Liver (tissue), 9 donors: ENCODE measurements around the gene C14orf119. TPM values are rescaled to one million over a fixed set of nuclear protein-coding genes. Genes with fewer than 3 reads are reported as not detected.

Experiments used
- DNase-seq: peaks from one replicate; pipeline ENCODE4 v3.0.0-alpha.2; 2017; ENCODE audit warnings: low spot score
- H3K27ac ChIP-seq, 2 donors: one replicate each; pipeline ENCODE4 v1.7.0; 2013; ENCODE audit warnings: inconsistent platforms in 2 of 2, low read length in 2 of 2, control low read depth in 1 of 2, low read depth in 1 of 2, mild to moderate bottlenecking in 1 of 2
- H3K27me3 ChIP-seq, 4 donors: one replicate each; pipeline versions ENCODE4 v1.6.1 to v1.7.0; 2013; ENCODE audit warnings: low read length in 3 of 4, inconsistent platforms in 1 of 4, mild to moderate bottlenecking in 1 of 4, moderate library complexity in 1 of 4; ENCODE audit not compliant: control insufficient read depth in 4 of 4, insufficient read depth in 4 of 4
- H3K36me3 ChIP-seq, 4 donors: one replicate each; pipeline versions ENCODE4 v1.6.1 to v1.7.0; 2013; ENCODE audit warnings: low read length in 3 of 4, mild to moderate bottlenecking in 3 of 4, low read depth in 1 of 4, moderate library complexity in 1 of 4; ENCODE audit not compliant: control insufficient read depth in 4 of 4, insufficient read depth in 3 of 4
- H3K4me1 ChIP-seq, 4 donors: one replicate each; pipeline versions ENCODE4 v1.6.1 to v1.7.0; 2013; ENCODE audit warnings: low read length in 3 of 4, mild to moderate bottlenecking in 3 of 4, moderate library complexity in 1 of 4; ENCODE audit not compliant: control insufficient read depth in 4 of 4, insufficient read depth in 4 of 4
- H3K4me3 ChIP-seq, 3 donors: one replicate each; pipeline versions ENCODE4 v1.6.1 to v1.7.0; 2013; ENCODE audit warnings: low read length in 3 of 3, control low read depth in 1 of 3, low read depth in 1 of 3, mild to moderate bottlenecking in 1 of 3
- H3K9ac ChIP-seq, 2 donors: one replicate each; pipeline ENCODE4 v1.7.0; 2013; ENCODE audit warnings: low read length in 2 of 2, mild to moderate bottlenecking in 2 of 2, moderate library complexity in 2 of 2, control low read depth in 1 of 2, low read depth in 1 of 2
- H3K9me3 ChIP-seq, 4 donors: one replicate each; pipeline versions ENCODE4 v1.6.1 to v1.7.0; 2013; ENCODE audit warnings: low read length in 3 of 4; ENCODE audit not compliant: control insufficient read depth in 4 of 4
- FOXA1 ChIP-seq: IDR thresholded peaks from 2 replicates; pipeline ENCODE4 v1.6.1; 2016; ENCODE audit warnings: antibody characterized with exemption
- FOXA2 ChIP-seq: IDR thresholded peaks from 2 replicates; pipeline ENCODE4 v1.6.1; 2016; ENCODE audit warnings: antibody characterized with exemption
- GABPA ChIP-seq, 2 donors: IDR thresholded peaks in 1 of 2; conservative IDR thresholded peaks in 1 of 2; 2 replicates each; pipeline ENCODE4 v1.6.1; 2016; ENCODE audit warnings: antibody characterized with exemption in 2 of 2, mild to moderate bottlenecking in 1 of 2, moderate library complexity in 1 of 2
- HNF4A ChIP-seq, 2 donors: conservative IDR thresholded peaks; 2 replicates each; pipeline ENCODE4 v1.6.1; 2016; ENCODE audit warnings: antibody characterized with exemption in 2 of 2, mild to moderate bottlenecking in 2 of 2
- HNF4G ChIP-seq: IDR thresholded peaks from 2 replicates; pipeline ENCODE4 v1.6.1; 2016; ENCODE audit warnings: antibody characterized with exemption
- JUND ChIP-seq, 2 donors: IDR thresholded peaks; 2 replicates each; pipeline ENCODE4 v1.6.1; 2016; ENCODE audit warnings: antibody characterized with exemption in 2 of 2
- NR2F2 ChIP-seq: IDR thresholded peaks from 2 replicates; pipeline ENCODE4 v1.6.1; 2016; ENCODE audit warnings: antibody characterized with exemption
- RAD21 ChIP-seq, 2 donors: IDR thresholded peaks; 2 replicates each; pipeline ENCODE4 v1.6.1; 2016; ENCODE audit warnings: antibody characterized with exemption in 2 of 2, mild to moderate bottlenecking in 2 of 2
- RXRA ChIP-seq, 2 donors: IDR thresholded peaks; 2 replicates each; pipeline ENCODE4 v1.6.1; 2017 to 2018; ENCODE audit warnings: antibody characterized with exemption in 2 of 2, mild to moderate bottlenecking in 1 of 2
- SP1 ChIP-seq: IDR thresholded peaks from 2 replicates; pipeline ENCODE4 v1.6.1; 2018; ENCODE audit warnings: antibody characterized with exemption, mild to moderate bottlenecking
- TAF1 ChIP-seq: conservative IDR thresholded peaks from 2 replicates; pipeline ENCODE4 v1.6.1; 2016; ENCODE audit warnings: antibody characterized with exemption, mild to moderate bottlenecking
- YY1 ChIP-seq: IDR thresholded peaks from 2 replicates; pipeline ENCODE4 v1.6.1; 2016; ENCODE audit warnings: antibody characterized with exemption, mild to moderate bottlenecking
- ZBTB33 ChIP-seq: IDR thresholded peaks from 2 replicates; pipeline ENCODE4 v1.6.1; 2016; ENCODE audit warnings: antibody characterized with exemption
- WGBS: extraction: QIAGEN DNeasy Blood & Tissue Kit; methylation state at CpG from one replicate; pipeline ENCODE4 v1.1.7; 2013; 5-methylcytosine and 5-hydroxymethylcytosine counted together
- polyA plus RNA-seq, 2 donors: library from polyadenylated mRNA; stranded (reverse) in 1 of 2; unstranded in 1 of 2; fragments of 200-250 nt in 1 of 2; fragments of >200 nt in 1 of 2; fragmentation: Nextera tagmentation in 1 of 2; extraction: Ambion mirVana in 1 of 2; gene quantifications; one replicate each; pipeline versions ENCODE4 v1.2.1 to v1.2.3, GENCODE V29; 2013 to 2015
- total RNA-seq, 2 donors: library from RNA; depleted of rRNA; stranded (reverse); fragments of >200 nt; gene quantifications; one replicate each; pipeline ENCODE4 v1.2.3, GENCODE V29; 2014
- TF ChIP-seq, protein P1 (sequence below): fragments of 150-350 bp; IDR thresholded peaks from 2 replicates; pipeline ENCODE4 v1.5.1; 2017; ENCODE audit warnings: improper control_type of control experiment, low read depth, low read length; ENCODE audit not compliant: missing input control
- TF ChIP-seq, protein P2 (sequence below): IDR thresholded peaks from 2 replicates; pipeline ENCODE4 v1.6.1; 2016; ENCODE audit warnings: antibody characterized with exemption, mild to moderate bottlenecking
- TF ChIP-seq, protein P3 (sequence below): IDR thresholded peaks from 2 replicates; pipeline ENCODE4 v1.6.1; 2016; ENCODE audit warnings: antibody characterized with exemption
- donor health status: healthy.
- donor health status: healthy.
- donor health status: healthy.
- donor health status: healthy.
- donor health status: healthy.

C14orf119 gene
- total and polyA plus RNA-seq, 4 donors = 9.0 to 27.1 (median 17.7) TPM

DNA sequence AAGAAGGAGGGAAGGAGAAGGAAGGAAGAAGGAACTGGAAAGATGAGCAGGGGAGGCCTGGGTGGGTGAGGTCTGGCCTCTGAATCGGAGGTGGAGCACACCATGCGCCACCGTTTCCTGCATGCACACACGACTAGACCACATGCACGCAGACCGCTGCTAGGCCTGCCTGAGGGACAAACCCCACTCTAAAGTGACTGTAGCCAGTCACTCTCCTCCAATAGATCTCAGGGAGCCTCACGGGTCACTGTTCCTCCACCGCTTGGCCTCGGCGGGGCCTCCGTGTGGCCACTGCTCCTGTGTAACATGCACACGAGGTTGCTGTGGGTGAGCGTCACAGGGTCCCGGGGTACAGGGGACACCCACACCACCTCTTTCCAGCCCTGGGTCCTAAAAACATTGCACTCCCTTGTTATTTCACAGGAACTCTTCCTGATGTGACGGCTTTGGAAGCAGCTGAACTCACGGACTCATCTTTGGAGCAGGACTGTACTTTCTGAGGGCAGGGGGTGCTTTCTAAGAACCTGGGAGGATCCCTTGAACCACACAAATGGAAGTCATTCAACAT is 41.3 kb downstream of the C14orf119 start (continued):
- TF ChIP-seq, protein P1, sequence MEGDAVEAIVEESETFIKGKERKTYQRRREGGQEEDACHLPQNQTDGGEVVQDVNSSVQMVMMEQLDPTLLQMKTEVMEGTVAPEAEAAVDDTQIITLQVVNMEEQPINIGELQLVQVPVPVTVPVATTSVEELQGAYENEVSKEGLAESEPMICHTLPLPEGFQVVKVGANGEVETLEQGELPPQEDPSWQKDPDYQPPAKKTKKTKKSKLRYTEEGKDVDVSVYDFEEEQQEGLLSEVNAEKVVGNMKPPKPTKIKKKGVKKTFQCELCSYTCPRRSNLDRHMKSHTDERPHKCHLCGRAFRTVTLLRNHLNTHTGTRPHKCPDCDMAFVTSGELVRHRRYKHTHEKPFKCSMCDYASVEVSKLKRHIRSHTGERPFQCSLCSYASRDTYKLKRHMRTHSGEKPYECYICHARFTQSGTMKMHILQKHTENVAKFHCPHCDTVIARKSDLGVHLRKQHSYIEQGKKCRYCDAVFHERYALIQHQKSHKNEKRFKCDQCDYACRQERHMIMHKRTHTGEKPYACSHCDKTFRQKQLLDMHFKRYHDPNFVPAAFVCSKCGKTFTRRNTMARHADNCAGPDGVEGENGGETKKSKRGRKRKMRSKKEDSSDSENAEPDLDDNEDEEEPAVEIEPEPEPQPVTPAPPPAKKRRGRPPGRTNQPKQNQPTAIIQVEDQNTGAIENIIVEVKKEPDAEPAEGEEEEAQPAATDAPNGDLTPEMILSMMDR = no peak
- TF ChIP-seq YY1 (no peak), SP1 (no peak), HNF4A (conservative IDR thresholded peaks at IDR 0.05) (no peak)

DNA sequence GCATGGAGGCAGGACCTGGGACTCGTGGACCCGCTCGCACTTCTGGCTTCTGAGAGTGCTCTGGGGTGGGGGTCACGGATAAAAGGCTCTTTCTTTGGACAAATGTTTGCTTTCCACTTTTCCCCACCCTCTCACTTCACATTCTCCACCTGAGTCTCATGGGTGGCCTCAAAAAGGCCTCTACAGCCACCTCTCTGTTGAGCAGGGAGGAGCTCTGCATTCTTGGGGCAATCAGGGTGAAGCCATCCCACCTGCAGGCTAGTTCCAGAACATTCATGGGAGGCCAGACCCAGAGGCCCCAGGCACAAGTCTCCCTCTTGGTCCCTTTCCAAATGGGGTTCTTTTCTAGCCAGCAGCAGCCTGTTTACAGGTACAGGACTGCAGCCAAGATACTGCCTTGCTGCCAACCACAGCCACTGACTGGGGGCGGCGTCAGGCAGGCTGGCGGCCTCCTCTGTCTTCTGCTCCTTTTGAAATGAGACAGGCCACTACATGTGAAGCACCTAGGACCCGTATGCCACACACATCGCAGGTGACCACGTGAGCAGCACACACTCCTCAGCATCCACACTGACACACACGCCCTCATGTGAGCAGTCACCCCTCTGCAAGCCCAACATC is 42.0 kb downstream of the C14orf119 start:
- no peak for DNase-seq
- Histone ChIP-seq H3K27me3 (no peaks in the 10 kb centered on the region), H3K27ac (no peak overlapping the region), H3K9me3 (no peaks in the 10 kb centered on the region), H3K4me3 (no peak overlapping the region), H3K4me1 (no peaks in the 10 kb centered on the region), H3K36me3 (peaks cover 0 to 2% (median 1%) of the 10 kb centered on the region in 4 donors), H3K9ac (no peak overlapping the region)
- TF ChIP-seq RAD21 (IDR thresholded peaks at IDR 0.05) = no peak
- TF ChIP-seq, protein P2, sequence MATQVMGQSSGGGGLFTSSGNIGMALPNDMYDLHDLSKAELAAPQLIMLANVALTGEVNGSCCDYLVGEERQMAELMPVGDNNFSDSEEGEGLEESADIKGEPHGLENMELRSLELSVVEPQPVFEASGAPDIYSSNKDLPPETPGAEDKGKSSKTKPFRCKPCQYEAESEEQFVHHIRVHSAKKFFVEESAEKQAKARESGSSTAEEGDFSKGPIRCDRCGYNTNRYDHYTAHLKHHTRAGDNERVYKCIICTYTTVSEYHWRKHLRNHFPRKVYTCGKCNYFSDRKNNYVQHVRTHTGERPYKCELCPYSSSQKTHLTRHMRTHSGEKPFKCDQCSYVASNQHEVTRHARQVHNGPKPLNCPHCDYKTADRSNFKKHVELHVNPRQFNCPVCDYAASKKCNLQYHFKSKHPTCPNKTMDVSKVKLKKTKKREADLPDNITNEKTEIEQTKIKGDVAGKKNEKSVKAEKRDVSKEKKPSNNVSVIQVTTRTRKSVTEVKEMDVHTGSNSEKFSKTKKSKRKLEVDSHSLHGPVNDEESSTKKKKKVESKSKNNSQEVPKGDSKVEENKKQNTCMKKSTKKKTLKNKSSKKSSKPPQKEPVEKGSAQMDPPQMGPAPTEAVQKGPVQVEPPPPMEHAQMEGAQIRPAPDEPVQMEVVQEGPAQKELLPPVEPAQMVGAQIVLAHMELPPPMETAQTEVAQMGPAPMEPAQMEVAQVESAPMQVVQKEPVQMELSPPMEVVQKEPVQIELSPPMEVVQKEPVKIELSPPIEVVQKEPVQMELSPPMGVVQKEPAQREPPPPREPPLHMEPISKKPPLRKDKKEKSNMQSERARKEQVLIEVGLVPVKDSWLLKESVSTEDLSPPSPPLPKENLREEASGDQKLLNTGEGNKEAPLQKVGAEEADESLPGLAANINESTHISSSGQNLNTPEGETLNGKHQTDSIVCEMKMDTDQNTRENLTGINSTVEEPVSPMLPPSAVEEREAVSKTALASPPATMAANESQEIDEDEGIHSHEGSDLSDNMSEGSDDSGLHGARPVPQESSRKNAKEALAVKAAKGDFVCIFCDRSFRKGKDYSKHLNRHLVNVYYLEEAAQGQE = no peak
- TF ChIP-seq GABPA (IDR thresholded peaks at IDR 0.05 in 1 of 2, conservative IDR thresholded peaks at IDR 0.05 in 1 of 2) = no peak
- TF ChIP-seq, protein P3, sequence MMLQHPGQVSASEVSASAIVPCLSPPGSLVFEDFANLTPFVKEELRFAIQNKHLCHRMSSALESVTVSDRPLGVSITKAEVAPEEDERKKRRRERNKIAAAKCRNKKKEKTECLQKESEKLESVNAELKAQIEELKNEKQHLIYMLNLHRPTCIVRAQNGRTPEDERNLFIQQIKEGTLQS = no peak
- no peak for TF ChIP-seq SP1
- TF ChIP-seq YY1 = no peak
- no peak for TF ChIP-seq NR2F2
- TF ChIP-seq HNF4A (conservative IDR thresholded peaks at IDR 0.05) = no peak
- TF ChIP-seq RXRA (IDR thresholded peaks at IDR 0.05) = no peak
- TF ChIP-seq FOXA1 = no peak
- no peak for TF ChIP-seq HNF4G
- TF ChIP-seq TAF1 = no peak
- TF ChIP-seq JUND (IDR thresholded peaks at IDR 0.05) = no peak
- TF ChIP-seq FOXA2 = no peak
- TF ChIP-seq, protein P1 = no peak
- no peak for TF ChIP-seq ZBTB33
- 86% methylated on average over 11 of the region's 11 CpGs for WGBS
